CD4-positive, CD25-positive, alpha-beta regulatory T cell (primary cell): ENCODE measurements around the gene IGFBP7. TPM values are rescaled to one million over a fixed set of nuclear protein-coding genes. Genes with fewer than 3 reads are reported as not detected.

ENCODE experiments used
- ATAC-seq, 2 donors: fragments of 150-1000 bp; cut with Tn5 transposase; one replicate each; pipeline ENCODE4 v1.10.0; 2021; ENCODE audit warnings: low read depth in 2 of 2, moderate number of reproducible peaks in 2 of 2, moderate library complexity in 1 of 2
- DNase-seq, 3 donors: peaks; one replicate each; pipeline versions ENCODE4 v3.0.0 to v3.0.0-alpha.2; 2012 to 2022; ENCODE audit warnings: mixed read lengths in 1 of 3
- H3K27ac ChIP-seq: one replicate; pipeline ENCODE4 v1.7.0; 2013; ENCODE audit warnings: mild to moderate bottlenecking, low read length; ENCODE audit not compliant: insufficient read depth, poor library complexity, severe bottlenecking
- H3K27me3 ChIP-seq: one replicate; pipeline ENCODE4 v1.7.0; 2013; ENCODE audit warnings: low read length; ENCODE audit not compliant: control insufficient read depth, insufficient read depth
- H3K36me3 ChIP-seq: one replicate; pipeline ENCODE4 v1.7.0; 2013; ENCODE audit warnings: mild to moderate bottlenecking, low read length, moderate library complexity; ENCODE audit not compliant: control insufficient read depth, insufficient read depth
- H3K4me1 ChIP-seq: 2 replicates; pipeline ENCODE4 v1.7.0; 2013; ENCODE audit warnings: mild to moderate bottlenecking, low read length; ENCODE audit not compliant: insufficient read depth, control insufficient read depth, poor library complexity, severe bottlenecking
- H3K4me3 ChIP-seq: one replicate; pipeline ENCODE4 v1.7.0; 2013; ENCODE audit warnings: low read depth, mild to moderate bottlenecking, low read length, moderate library complexity
- H3K9me3 ChIP-seq, 2 experiments: 1 replicate in 1 of 2; 2 replicates in 1 of 2; pipeline ENCODE4 v1.7.0; 2013; ENCODE audit warnings: low read length in 2 of 2, mild to moderate bottlenecking in 1 of 2, moderate library complexity in 1 of 2; ENCODE audit not compliant: control insufficient read depth in 2 of 2
- H3K27ac Mint-ChIP-seq, 3 donors: one replicate each; pipeline ENCODE4 v1.8.0; 2020 to 2022; ENCODE audit warnings: mild to moderate bottlenecking in 3 of 3, mixed read lengths in 3 of 3, moderate library complexity in 2 of 3
- H3K27me3 Mint-ChIP-seq: one replicate; pipeline ENCODE4 v1.8.0; 2022; ENCODE audit warnings: mild to moderate bottlenecking, mixed read lengths
- H3K36me3 Mint-ChIP-seq: one replicate; pipeline ENCODE4 v1.8.0; 2020; ENCODE audit warnings: mixed read lengths
- H3K4me1 Mint-ChIP-seq, 4 donors: one replicate each; pipeline ENCODE4 v1.8.0; 2020 to 2022; ENCODE audit warnings: mixed read lengths in 4 of 4, mild to moderate bottlenecking in 1 of 4
- H3K4me3 Mint-ChIP-seq, 4 donors: one replicate each; pipeline ENCODE4 v1.8.0; 2020 to 2022; ENCODE audit warnings: mild to moderate bottlenecking in 4 of 4, mixed read lengths in 4 of 4, moderate library complexity in 3 of 4
- H3K9me3 Mint-ChIP-seq, 7 donors: one replicate each; pipeline ENCODE4 v1.8.0; 2020 to 2022; ENCODE audit warnings: mixed read lengths in 7 of 7, mild to moderate bottlenecking in 3 of 7, moderate library complexity in 2 of 7
- polyA plus RNA-seq, 4 donors: library from polyadenylated mRNA; unstranded; fragments of 300-500 nt; fragmentation: Illumina TruSeq; gene quantifications; one replicate each; pipeline ENCODE4 v1.2.3, GENCODE V29; 2021
- total RNA-seq: library from RNA; stranded (reverse); gene quantifications from one replicate; pipeline ENCODE4 v1.2.3, GENCODE V29; 2022

The IGFBP7 gene
- total and polyA plus RNA-seq, 5 donors from 2014 or later = 0.15 to 0.91 (median 0.67) TPM; not detected in 2

DNA sequence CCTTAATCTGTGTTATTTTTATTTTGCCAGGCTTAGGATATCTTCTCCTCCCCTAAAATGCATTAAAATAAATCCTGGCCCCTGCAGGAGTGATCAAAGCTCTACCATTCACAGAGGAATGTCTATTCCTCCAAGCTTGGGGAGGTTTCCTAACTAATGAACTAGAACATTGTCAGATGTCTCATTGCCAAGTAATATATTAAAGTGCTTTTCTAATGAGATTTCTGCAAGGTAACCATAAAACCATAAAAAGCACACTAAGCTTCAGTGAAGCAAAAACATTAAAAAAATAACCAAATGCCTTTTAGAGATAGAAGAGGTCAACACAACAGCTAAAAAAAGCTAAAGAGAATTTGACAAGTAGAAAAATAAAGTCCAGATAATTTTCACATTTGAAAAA lies 34.8 kb downstream of the IGFBP7 start:
- Histone ChIP-seq H3K27ac (no peak overlapping the region), H3K4me3 (no peak overlapping the region), H3K27me3 (no peaks in the 10 kb centered on the region), H3K9me3 (no peaks in the 10 kb centered on the region), H3K4me1 (no peaks in the 10 kb centered on the region), H3K36me3 (no peaks in the 10 kb centered on the region)
- peaks cover 18% of the 10 kb centered on the region for H3K27me3 Mint-ChIP-seq
- DNase-seq = no peak
- no peaks in the 10 kb centered on the region for H3K36me3 Mint-ChIP-seq
- no peak overlapping the region for H3K4me3 Mint-ChIP-seq
- H3K27ac Mint-ChIP-seq = no peak overlapping the region
- no peaks in the 10 kb centered on the region for H3K4me1 Mint-ChIP-seq
- H3K9me3 Mint-ChIP-seq = no peaks in the 10 kb centered on the region
- no peak for ATAC-seq

DNA sequence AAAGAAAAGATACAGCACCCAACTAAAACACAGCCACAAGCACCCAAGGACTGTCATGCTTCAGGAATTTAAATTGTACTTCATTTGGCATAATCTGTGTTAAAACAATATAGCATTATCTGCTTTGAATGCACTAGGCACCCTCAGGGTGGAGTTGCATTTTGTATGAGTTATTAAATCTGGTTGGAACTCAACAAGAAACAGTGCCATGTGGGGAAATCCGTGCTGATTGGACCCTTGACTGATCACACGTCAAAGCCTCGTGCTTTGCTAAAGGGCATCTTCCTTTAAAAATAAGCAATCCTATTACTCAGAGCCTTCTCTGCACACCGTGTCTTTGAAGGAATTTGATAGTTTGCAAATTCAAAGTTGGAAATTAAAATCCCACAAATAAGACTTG lies 35.4 kb downstream of the IGFBP7 start:
- H3K36me3 Mint-ChIP-seq = no peaks in the 10 kb centered on the region
- Histone ChIP-seq H3K36me3 (no peaks in the 10 kb centered on the region), H3K4me1 (no peaks in the 10 kb centered on the region), H3K4me3 (no peak overlapping the region), H3K27ac (no peak overlapping the region), H3K9me3 (no peaks in the 10 kb centered on the region), H3K27me3 (no peaks in the 10 kb centered on the region)
- ATAC-seq = no peak
- no peak overlapping the region for H3K4me3 Mint-ChIP-seq
- no peaks in the 10 kb centered on the region for H3K4me1 Mint-ChIP-seq
- no peak for DNase-seq
- no peak overlapping the region for H3K27ac Mint-ChIP-seq
- H3K27me3 Mint-ChIP-seq = peaks cover 12% of the 10 kb centered on the region
- no peaks in the 10 kb centered on the region for H3K9me3 Mint-ChIP-seq

DNA sequence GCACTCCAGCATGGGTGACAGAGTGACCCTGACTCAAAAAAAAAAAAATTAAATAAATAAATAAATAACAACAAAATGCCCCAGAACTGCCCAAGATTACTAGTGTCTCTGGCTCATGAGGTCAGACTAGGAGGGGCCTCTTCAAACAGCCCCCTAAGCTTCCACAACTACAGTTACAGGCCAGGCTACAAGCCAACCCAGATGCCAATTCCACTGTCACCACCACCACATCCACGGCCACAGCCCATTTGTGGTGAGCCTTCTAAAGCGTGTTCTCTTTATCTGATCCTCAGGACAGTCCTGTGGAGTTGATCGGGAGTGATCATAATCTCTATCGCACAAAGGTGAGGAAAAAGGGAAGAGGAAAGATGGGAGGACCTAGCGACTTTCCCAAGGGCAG lies 36.6 kb downstream of the IGFBP7 start:
- Mint-ChIP-seq H3K4me3 (no peak overlapping the region), H3K4me1 (peaks cover 0 to 1% (median 0%) of the 10 kb centered on the region in 4 donors), H3K27me3 (peaks cover 11% of the 10 kb centered on the region), H3K9me3 (peaks cover 0 to 2% (median 0%) of the 10 kb centered on the region in 7 donors), H3K36me3 (no peaks in the 10 kb centered on the region), H3K27ac (no peak overlapping the region)
- Histone ChIP-seq H3K36me3 (no peaks in the 10 kb centered on the region), H3K27ac (no peak overlapping the region), H3K9me3 (no peaks in the 10 kb centered on the region), H3K4me3 (no peak overlapping the region), H3K27me3 (no peaks in the 10 kb centered on the region), H3K4me1 (no peaks in the 10 kb centered on the region)
- no peak for ATAC-seq
- no peak for DNase-seq

DNA sequence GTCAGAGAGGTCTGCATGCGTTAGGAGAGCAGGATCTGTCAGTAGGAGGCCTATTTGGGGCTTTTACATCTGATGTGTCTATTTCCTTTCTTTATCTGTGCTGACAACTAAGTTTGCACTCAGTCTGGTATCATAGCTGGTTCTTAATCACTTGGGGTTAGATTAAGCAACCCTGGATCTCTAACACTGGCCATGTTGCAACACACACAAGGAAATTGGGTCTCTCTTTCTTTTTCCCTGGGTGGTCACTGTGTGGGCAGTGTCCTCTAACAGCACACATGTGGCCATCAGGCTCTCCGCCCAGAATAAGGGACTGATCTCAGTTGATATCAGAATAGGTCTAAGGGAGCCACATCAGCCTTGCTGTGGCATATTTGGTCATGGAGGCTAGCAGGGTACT lies 38.9 kb downstream of the IGFBP7 start:
- H3K4me3 Mint-ChIP-seq = no peak overlapping the region

DNA sequence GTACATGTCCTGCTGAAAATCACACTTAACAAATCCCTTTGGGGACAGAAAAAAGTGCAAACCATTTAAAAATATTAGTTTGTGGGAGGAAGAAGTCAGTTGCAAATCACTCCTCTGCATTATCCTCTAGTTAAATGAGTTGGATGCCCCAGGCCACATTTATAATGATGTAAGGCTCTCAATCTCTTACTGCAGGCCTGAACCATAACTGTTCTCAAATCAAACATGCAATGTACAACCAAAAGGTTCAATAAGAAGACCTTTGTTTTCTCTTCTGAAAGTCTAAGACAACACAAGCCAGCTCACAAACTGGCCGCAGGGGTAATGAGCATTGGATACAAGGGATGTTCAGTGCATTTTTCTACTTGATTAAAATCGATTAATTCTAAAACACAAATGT lies 39.7 kb downstream of the IGFBP7 start:
- ATAC-seq = no peak
- Histone ChIP-seq H3K9me3 (no peaks in the 10 kb centered on the region), H3K27me3 (no peaks in the 10 kb centered on the region), H3K4me1 (no peaks in the 10 kb centered on the region), H3K27ac (no peak overlapping the region), H3K4me3 (no peak overlapping the region), H3K36me3 (no peaks in the 10 kb centered on the region)
- H3K27ac Mint-ChIP-seq = no peak overlapping the region
- H3K9me3 Mint-ChIP-seq = peaks cover 0 to 2% (median 0%) of the 10 kb centered on the region in 7 donors
- H3K4me1 Mint-ChIP-seq = peaks cover 0 to 1% (median 0%) of the 10 kb centered on the region in 4 donors
- H3K27me3 Mint-ChIP-seq = peaks cover 5% of the 10 kb centered on the region
- no peaks in the 10 kb centered on the region for H3K36me3 Mint-ChIP-seq
- H3K4me3 Mint-ChIP-seq = no peak overlapping the region
- no peak for DNase-seq

More for the DNA sequence above, 38.9 kb downstream of the IGFBP7 start:
- H3K9me3 Mint-ChIP-seq = peaks cover 0 to 2% (median 0%) of the 10 kb centered on the region in 7 donors
- DNase-seq = no peak
- Histone ChIP-seq H3K27ac (no peak overlapping the region), H3K9me3 (no peaks in the 10 kb centered on the region), H3K4me1 (no peaks in the 10 kb centered on the region), H3K27me3 (no peaks in the 10 kb centered on the region), H3K4me3 (no peak overlapping the region), H3K36me3 (no peaks in the 10 kb centered on the region)
- no peak for ATAC-seq
- H3K36me3 Mint-ChIP-seq = no peaks in the 10 kb centered on the region
- peaks cover 5% of the 10 kb centered on the region for H3K27me3 Mint-ChIP-seq
- H3K4me1 Mint-ChIP-seq = peaks cover 0 to 1% (median 0%) of the 10 kb centered on the region in 4 donors
- no peak overlapping the region for H3K27ac Mint-ChIP-seq

DNA sequence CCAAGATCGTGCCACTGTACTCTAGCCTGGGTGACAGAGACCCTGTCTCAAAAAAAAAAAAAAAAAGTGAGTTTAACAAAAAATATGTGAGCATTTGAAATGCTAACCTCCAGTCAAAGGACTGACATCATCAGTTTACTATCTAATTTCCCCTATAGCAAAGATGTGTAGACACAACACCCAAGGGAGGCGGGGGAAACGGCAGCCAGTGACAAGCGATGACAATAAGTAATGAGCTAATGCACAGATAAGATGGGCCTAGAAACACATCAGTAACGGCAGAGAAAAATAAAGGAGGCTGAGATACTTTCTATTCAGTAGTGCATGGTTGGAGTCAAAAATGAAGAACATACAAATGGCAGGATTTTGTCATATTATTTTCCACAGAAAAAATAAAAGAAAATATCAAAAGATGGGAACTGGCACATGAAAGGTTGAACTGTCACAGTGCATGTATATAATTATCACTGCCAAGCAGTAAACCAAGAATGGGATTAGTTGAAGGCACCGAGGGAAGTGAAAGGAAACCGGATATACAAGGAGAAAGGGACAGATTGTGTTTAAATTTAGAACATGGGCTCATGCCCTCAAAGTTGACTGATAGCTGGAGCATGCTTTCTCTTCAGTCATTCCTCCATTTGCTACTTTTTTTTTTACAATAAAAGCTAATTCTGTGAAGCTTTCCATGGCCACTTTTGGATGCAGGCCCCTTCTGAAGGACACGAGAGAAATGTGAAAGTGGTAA lies 41.8 kb downstream of the IGFBP7 start:
- H3K27me3 ChIP-seq = peaks cover 2% of the 10 kb centered on the region
- H3K9me3 Mint-ChIP-seq = peaks cover 0 to 2% (median 0%) of the 10 kb centered on the region in 7 donors
- no peaks in the 10 kb centered on the region for H3K4me1 ChIP-seq
- DNase-seq (no peak), ATAC-seq (no peak)
- H3K4me3 ChIP-seq = no peak overlapping the region
- peaks cover 0 to 1% (median 0%) of the 10 kb centered on the region in 4 donors for H3K4me1 Mint-ChIP-seq
- no peaks in the 10 kb centered on the region for H3K9me3 ChIP-seq
- no peaks in the 10 kb centered on the region for H3K36me3 ChIP-seq
- no peak overlapping the region for H3K4me3 Mint-ChIP-seq
- H3K27ac Mint-ChIP-seq = no peak overlapping the region
- H3K27me3 Mint-ChIP-seq = no peaks in the 10 kb centered on the region
- no peak overlapping the region for H3K27ac ChIP-seq
- H3K36me3 Mint-ChIP-seq = no peaks in the 10 kb centered on the region

DNA sequence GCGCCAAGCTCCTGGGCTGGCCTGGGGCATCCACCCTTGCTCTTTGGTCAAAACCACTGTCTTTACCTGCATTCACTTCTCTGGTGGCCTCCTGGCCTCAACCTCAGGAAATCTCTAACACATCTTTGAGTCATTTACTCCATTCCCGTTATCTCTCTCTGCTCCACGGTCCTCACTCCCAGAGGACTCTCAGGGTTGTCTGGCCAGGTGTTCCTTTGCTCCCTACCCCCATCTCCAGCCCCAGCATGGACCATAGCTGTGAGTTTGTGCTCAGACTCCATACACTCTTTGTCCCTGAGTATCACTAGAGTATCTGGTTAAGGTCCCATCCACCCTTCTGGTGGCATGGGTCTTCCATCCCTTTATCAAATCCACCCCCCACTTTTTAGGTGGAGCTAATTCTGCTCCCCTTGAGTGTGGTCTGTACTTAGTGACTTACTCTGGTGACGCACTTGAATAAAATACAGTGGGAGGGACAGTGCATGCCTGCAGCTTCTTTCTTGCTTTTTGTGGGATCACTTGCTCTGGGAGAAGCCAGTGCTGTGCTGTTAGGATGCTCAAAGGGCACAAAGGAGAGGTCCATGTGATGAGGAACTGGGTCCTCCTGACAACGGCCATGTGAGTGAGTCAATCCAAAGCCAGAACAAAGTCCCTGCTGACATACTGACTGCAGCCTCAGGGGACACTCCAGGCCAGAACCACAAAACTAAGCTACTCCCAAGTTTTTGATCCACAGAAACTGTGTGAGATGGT lies 44.3 kb downstream of the IGFBP7 start:
- ATAC-seq (no peak), DNase-seq (no peak)
- no peaks in the 10 kb centered on the region for H3K36me3 ChIP-seq
- Mint-ChIP-seq H3K4me3 (no peak overlapping the region), H3K27me3 (peaks cover 11% of the 10 kb centered on the region), H3K36me3 (no peaks in the 10 kb centered on the region), H3K4me1 (peaks cover 0 to 1% (median 0%) of the 10 kb centered on the region in 4 donors), H3K27ac (no peak overlapping the region), H3K9me3 (peaks cover 0 to 3% (median 0%) of the 10 kb centered on the region in 7 donors)
- H3K4me3 ChIP-seq = no peak overlapping the region
- H3K9me3 ChIP-seq = no peaks in the 10 kb centered on the region
- peaks cover 4% of the 10 kb centered on the region for H3K27me3 ChIP-seq
- no peak overlapping the region for H3K27ac ChIP-seq
- no peaks in the 10 kb centered on the region for H3K4me1 ChIP-seq
